CD4-positive, alpha-beta T cell (primary cell): ENCODE results near the gene KLF8. TPM values are rescaled to one million over a fixed set of nuclear protein-coding genes. Genes with fewer than 3 reads are reported as not detected.

ENCODE experiments used
- ATAC-seq: fragments of 200-7000 bp; cut with Tn5 transposase; one replicate; pipeline ENCODE4 v1.10.0; 2022; ENCODE audit warnings: mild to moderate bottlenecking; ENCODE audit not compliant: poor library complexity
- CTCF ChIA-PET: fragments of 350-600 bp; sonication (Branson Sonifier 250); formaldehyde crosslinking; loops from one replicate; lab custom pipeline; 2021; ENCODE audit warnings: antibody characterized with exemption, inconsistent platforms; lab: Charles Lee
- POLR2A ChIA-PET: fragments of 350-600 bp; sonication (Branson Sonifier 250); formaldehyde crosslinking; loops from one replicate; lab custom pipeline; 2021; ENCODE audit warnings: antibody characterized with exemption, inconsistent platforms; lab: Charles Lee
- DNase-seq, 14 experiments: peaks; one replicate each; pipeline ENCODE4 v3.0.0-alpha.2; 2013 to 2020; ENCODE audit warnings: mixed read lengths in 2 of 14
- H3K27ac ChIP-seq, 2 donors: one replicate each; pipeline versions ENCODE4 v1.5.1 to v1.7.0; 2013; ENCODE audit warnings: low read length in 2 of 2, low read depth in 1 of 2, mild to moderate bottlenecking in 1 of 2
- H3K27me3 ChIP-seq, 2 experiments: 1 replicate in 1 of 2; 2 replicates in 1 of 2; pipeline versions ENCODE4 v1.6.1 to v1.7.0; 2013; ENCODE audit warnings: low read length in 2 of 2, control low read depth in 1 of 2, mild to moderate bottlenecking in 1 of 2, moderate library complexity in 1 of 2; ENCODE audit not compliant: insufficient read depth in 2 of 2, control insufficient read depth in 1 of 2
- H3K36me3 ChIP-seq: one replicate; pipeline ENCODE4 v1.6.1; 2013; ENCODE audit warnings: low read length, control low read depth; ENCODE audit not compliant: insufficient read depth
- H3K4me1 ChIP-seq: one replicate; pipeline ENCODE4 v1.6.1; 2013; ENCODE audit warnings: low read length, control low read depth; ENCODE audit not compliant: insufficient read depth
- H3K4me3 ChIP-seq: one replicate; pipeline ENCODE4 v1.5.1; 2013; ENCODE audit warnings: mild to moderate bottlenecking, low read length, moderate library complexity
- H3K9me3 ChIP-seq, 2 experiments: 1 replicate in 1 of 2; 2 replicates in 1 of 2; pipeline versions ENCODE4 v1.6.1 to v1.7.0; 2013; ENCODE audit warnings: low read length in 2 of 2, mild to moderate bottlenecking in 2 of 2, control low read depth in 1 of 2, moderate library complexity in 1 of 2; ENCODE audit not compliant: control insufficient read depth in 1 of 2, insufficient read depth in 1 of 2
- H3K27ac Mint-ChIP-seq: one replicate; pipeline ENCODE4 v1.8.0; 2020; ENCODE audit warnings: mixed read lengths
- H3K27me3 Mint-ChIP-seq: one replicate; pipeline ENCODE4 v1.8.0; 2021; ENCODE audit warnings: mixed read lengths
- H3K36me3 Mint-ChIP-seq: one replicate; pipeline ENCODE4 v1.8.0; 2021; ENCODE audit warnings: low read depth, mixed read lengths
- H3K4me1 Mint-ChIP-seq: one replicate; pipeline ENCODE4 v1.8.0; 2021; ENCODE audit warnings: low read depth, mixed read lengths
- H3K4me3 Mint-ChIP-seq: one replicate; pipeline ENCODE4 v1.8.0; 2020; ENCODE audit warnings: mild to moderate bottlenecking, mixed read lengths
- H3K9me3 Mint-ChIP-seq: one replicate; pipeline ENCODE4 v1.8.0; 2020; ENCODE audit warnings: mixed read lengths
- intact Hi-C, 2 experiments: fragments of 100-400 bp; cut with DNase I in 1 of 2; cut with micrococcal nuclease in 1 of 2; formaldehyde crosslinking; loops; one replicate each; pipeline versions ENCODE4 v1.15.1 to v1.9.0; 2023 to 2025; cut with DNase I, micrococcal nuclease
- total RNA-seq, 174 experiments: library from RNA in 2 of 174; stranded (reverse) in 2 of 174; gene quantifications; one replicate each; pipeline ENCODE4 v1.2.3 and lab custom pipeline; 2021 to 2026
- TF ChIP-seq, protein P1 (sequence below): fragments of 200-600 bp; IDR thresholded peaks from one replicate; pipeline ENCODE4 v1.8.0; 2022; ENCODE audit warnings: antibody characterized with exemption, mild to moderate bottlenecking

Gene KLF8
- total RNA-seq, 2 experiments from 2014 or later = 5.6 to 6.2 TPM

- H3K4me1 ChIP-seq = no peaks in the 10 kb centered on the region
- Mint-ChIP-seq H3K9me3 (no peaks in the 10 kb centered on the region), H3K36me3 (no peaks in the 10 kb centered on the region), H3K27ac (no peak overlapping the region), H3K4me3 (no peak overlapping the region), H3K27me3 (no peaks in the 10 kb centered on the region), H3K4me1 (peaks cover 2% of the 10 kb centered on the region)
- H3K4me3 ChIP-seq = no peak overlapping the region
- TF ChIP-seq, protein P1, sequence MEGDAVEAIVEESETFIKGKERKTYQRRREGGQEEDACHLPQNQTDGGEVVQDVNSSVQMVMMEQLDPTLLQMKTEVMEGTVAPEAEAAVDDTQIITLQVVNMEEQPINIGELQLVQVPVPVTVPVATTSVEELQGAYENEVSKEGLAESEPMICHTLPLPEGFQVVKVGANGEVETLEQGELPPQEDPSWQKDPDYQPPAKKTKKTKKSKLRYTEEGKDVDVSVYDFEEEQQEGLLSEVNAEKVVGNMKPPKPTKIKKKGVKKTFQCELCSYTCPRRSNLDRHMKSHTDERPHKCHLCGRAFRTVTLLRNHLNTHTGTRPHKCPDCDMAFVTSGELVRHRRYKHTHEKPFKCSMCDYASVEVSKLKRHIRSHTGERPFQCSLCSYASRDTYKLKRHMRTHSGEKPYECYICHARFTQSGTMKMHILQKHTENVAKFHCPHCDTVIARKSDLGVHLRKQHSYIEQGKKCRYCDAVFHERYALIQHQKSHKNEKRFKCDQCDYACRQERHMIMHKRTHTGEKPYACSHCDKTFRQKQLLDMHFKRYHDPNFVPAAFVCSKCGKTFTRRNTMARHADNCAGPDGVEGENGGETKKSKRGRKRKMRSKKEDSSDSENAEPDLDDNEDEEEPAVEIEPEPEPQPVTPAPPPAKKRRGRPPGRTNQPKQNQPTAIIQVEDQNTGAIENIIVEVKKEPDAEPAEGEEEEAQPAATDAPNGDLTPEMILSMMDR = no peak
- intact Hi-C loops = no loop called here
- POLR2A ChIA-PET = no interaction called here
- H3K36me3 ChIP-seq = no peaks in the 10 kb centered on the region
- no peak overlapping the region for H3K27ac ChIP-seq
- H3K27me3 ChIP-seq = no peaks in the 10 kb centered on the region
- ATAC-seq (no peak), DNase-seq (no peak)
- CTCF ChIA-PET = no interaction called here
- H3K9me3 ChIP-seq = peaks cover 0 to 7% of the 10 kb centered on the region in 2 experiments
Observed at GRCh38 chrX:56319165-56319564, 87.0 kb downstream of the KLF8 start.
